Keratinocyte (primary cell): ENCODE results near the gene SAMD11. TPM values are rescaled to one million over a fixed set of nuclear protein-coding genes. Genes with fewer than 3 reads are reported as not detected.

Experiments used
- DNase-seq: peaks from one replicate; pipeline ENCODE4 v3.0.0-alpha.2; 2011; ENCODE audit warnings: low read depth, missing footprints, low spot score
- FAIRE-seq: peaks from 2 replicates; lab custom pipeline; 2011; peaks lifted over from hg19 to GRCh38; lab: Jason Lieb, UNC
- H2AFZ ChIP-seq: 2 replicates; pipeline ENCODE4 v1.6.0; 2012; ENCODE audit warnings: low read length, control low read depth, inconsistent platforms; ENCODE audit not compliant: control insufficient read depth
- H3K27ac ChIP-seq: 2 replicates; pipeline ENCODE4 v1.5.1; 2011; ENCODE audit warnings: low read length; ENCODE audit not compliant: control insufficient read depth, insufficient read depth
- H3K27me3 ChIP-seq: 3 replicates; pipeline ENCODE4 v1.6.0; 2011; ENCODE audit warnings: low read length; ENCODE audit not compliant: control insufficient read depth, insufficient read depth; ENCODE audit errors: extremely low read depth
- H3K36me3 ChIP-seq, 2 experiments: 2 replicates in 1 of 2; 3 replicates in 1 of 2; pipeline ENCODE4 v1.5.1; 2011; ENCODE audit warnings: low read length in 2 of 2, mild to moderate bottlenecking in 1 of 2; ENCODE audit not compliant: control insufficient read depth in 2 of 2, insufficient read depth in 2 of 2; ENCODE audit errors: extremely low read depth in 1 of 2
- H3K4me1 ChIP-seq: 3 replicates; pipeline ENCODE4 v1.5.1; 2011; ENCODE audit warnings: low read length; ENCODE audit not compliant: control insufficient read depth, insufficient read depth; ENCODE audit errors: extremely low read depth
- H3K4me2 ChIP-seq: 3 replicates; pipeline ENCODE4 v1.6.0; 2011; ENCODE audit warnings: low read depth, low read length; ENCODE audit not compliant: control insufficient read depth, insufficient read depth; ENCODE audit errors: extremely low read depth
- H3K4me3 ChIP-seq, 3 experiments: fragments of 200-600 bp in 1 of 3; sonication (generic) in 1 of 3; 2 replicates in 2 of 3; 3 replicates in 1 of 3; pipeline ENCODE4 v1.5.1; 2011 to 2016; ENCODE audit warnings: low read length in 3 of 3, mild to moderate bottlenecking in 3 of 3, control low read depth in 2 of 3, inconsistent platforms in 1 of 3, low read depth in 1 of 3, mixed read lengths in 1 of 3, mixed run types in 1 of 3, moderate library complexity in 1 of 3; ENCODE audit not compliant: control insufficient read depth in 2 of 3, insufficient read depth in 2 of 3; ENCODE audit errors: extremely low read depth in 1 of 3
- H3K79me2 ChIP-seq: 2 replicates; pipeline ENCODE4 v1.6.0; 2012; ENCODE audit warnings: low read length; ENCODE audit not compliant: control insufficient read depth, insufficient read depth
- H3K9ac ChIP-seq: 3 replicates; pipeline ENCODE4 v1.6.0; 2011; ENCODE audit warnings: low read length; ENCODE audit not compliant: control insufficient read depth, insufficient read depth; ENCODE audit errors: extremely low read depth
- H3K9me1 ChIP-seq: 3 replicates; pipeline ENCODE4 v1.6.0; 2011; ENCODE audit warnings: low read length; ENCODE audit not compliant: control insufficient read depth, insufficient read depth; ENCODE audit errors: extremely low read depth
- H3K9me3 ChIP-seq: 2 replicates; pipeline ENCODE4 v1.5.1; 2012; ENCODE audit warnings: low read depth, low read length; ENCODE audit not compliant: control insufficient read depth
- H4K20me1 ChIP-seq: 3 replicates; pipeline ENCODE4 v1.6.0; 2011; ENCODE audit warnings: low read length; ENCODE audit not compliant: control insufficient read depth, insufficient read depth; ENCODE audit errors: extremely low read depth
- EZH2 ChIP-seq: IDR thresholded peaks from one replicate; pipeline ENCODE4 v1.6.1; 2012; ENCODE audit warnings: inconsistent platforms, mild to moderate bottlenecking, low read length, moderate library complexity
- dilution Hi-C: fragments of 300-500 bp; cut with MboI; formaldehyde crosslinking; loops from one replicate; pipeline ENCODE4 v1.7.0; 2020; ENCODE audit warnings: low sequenced_read_pairs; ENCODE audit not compliant: extremely low pct_ligation_motif_present
- polyA plus RNA-seq, 5 experiments: library from polyadenylated mRNA; depleted of rRNA in 3 of 5; stranded (reverse) in 3 of 5; stranded (forward) in 1 of 5; unstranded in 1 of 5; fragments of >200 nt; gene quantifications; 1 replicate in 1 of 5; 2 replicates in 3 of 5; 3 replicates in 1 of 5; pipeline versions ENCODE4 v1.2.1 to v1.2.3, GENCODE V29; 2011 to 2012; ENCODE audit warnings: missing spikeins in 2 of 5, low read depth in 1 of 5, low replicate concordance in 1 of 5
- TF ChIP-seq, protein P1 (sequence below), 3 experiments: IDR thresholded peaks in 1 of 3; conservative IDR thresholded peaks in 1 of 3; optimal IDR thresholded peaks in 1 of 3; 2 replicates in 2 of 3; 3 replicates in 1 of 3; pipeline versions ENCODE3 to v1.5.1; 2011; ENCODE audit warnings: low read length in 3 of 3, mild to moderate bottlenecking in 3 of 3, moderate library complexity in 2 of 3, control low read depth in 1 of 3, inconsistent platforms in 1 of 3; ENCODE audit not compliant: insufficient read depth in 2 of 3; ENCODE audit errors: extremely low read depth in 1 of 3

The SAMD11 gene
- polyA plus RNA-seq, 1 donor (not counting 4 experiments of a cell fraction or from before 2014, with no cell fraction given) = not detected

DNA sequence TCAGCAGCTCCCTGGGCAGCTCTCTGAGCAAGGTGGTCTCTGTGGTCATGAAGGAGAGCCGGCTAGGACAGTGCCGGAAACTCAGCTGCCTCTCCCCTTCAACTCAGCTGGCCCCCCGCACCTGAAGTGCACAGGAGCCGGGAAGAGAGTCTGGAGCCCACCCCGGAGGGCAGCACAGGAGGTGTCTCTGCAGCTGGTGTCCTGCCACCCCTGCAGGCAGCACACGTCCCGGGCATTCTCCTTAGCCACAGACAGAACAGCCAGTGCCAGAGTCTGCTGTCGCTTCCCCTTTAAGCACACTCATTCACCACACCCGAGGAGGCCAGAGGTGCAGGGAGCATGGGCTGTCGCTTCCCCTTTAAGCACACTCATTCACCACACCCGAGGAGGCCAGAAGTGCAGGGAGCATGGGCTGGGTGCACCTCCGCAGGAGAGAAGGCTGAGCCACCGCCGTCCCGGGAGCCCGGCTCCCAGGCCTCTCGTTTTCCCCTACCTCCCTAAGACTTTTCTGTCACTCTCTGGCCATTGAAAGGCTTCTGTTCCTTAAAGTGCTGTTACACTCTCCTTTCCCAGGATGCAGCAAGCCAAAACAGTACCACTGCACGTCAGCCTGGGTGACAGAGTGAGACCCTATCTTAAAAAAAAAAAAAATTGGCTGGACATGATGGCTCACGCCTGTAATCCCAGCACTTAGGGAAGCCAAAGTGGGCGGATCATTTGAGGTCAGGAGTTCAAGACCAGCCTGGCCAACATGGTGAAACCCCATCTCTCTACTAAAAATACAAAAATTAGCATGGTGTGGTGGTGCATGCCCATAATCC lies 16.9 kb upstream of the SAMD11 start:
- H3K79me2 ChIP-seq = no peaks in the 10 kb centered on the region
- DNase-seq = no peak
- H3K4me3 ChIP-seq = no peak overlapping the region
- H3K4me2 ChIP-seq = peak overlapping the region; percentile 31
- dilution Hi-C loops = no loop called here
- H3K27ac ChIP-seq = no peak overlapping the region
- H3K27me3 ChIP-seq = peaks cover 23% of the 10 kb centered on the region
- H2AFZ ChIP-seq = peak overlapping the region; percentile 13
- no peaks in the 10 kb centered on the region for H3K9me3 ChIP-seq
- H3K9ac ChIP-seq = peak overlapping the region; percentile 13
- TF ChIP-seq, protein P1, sequence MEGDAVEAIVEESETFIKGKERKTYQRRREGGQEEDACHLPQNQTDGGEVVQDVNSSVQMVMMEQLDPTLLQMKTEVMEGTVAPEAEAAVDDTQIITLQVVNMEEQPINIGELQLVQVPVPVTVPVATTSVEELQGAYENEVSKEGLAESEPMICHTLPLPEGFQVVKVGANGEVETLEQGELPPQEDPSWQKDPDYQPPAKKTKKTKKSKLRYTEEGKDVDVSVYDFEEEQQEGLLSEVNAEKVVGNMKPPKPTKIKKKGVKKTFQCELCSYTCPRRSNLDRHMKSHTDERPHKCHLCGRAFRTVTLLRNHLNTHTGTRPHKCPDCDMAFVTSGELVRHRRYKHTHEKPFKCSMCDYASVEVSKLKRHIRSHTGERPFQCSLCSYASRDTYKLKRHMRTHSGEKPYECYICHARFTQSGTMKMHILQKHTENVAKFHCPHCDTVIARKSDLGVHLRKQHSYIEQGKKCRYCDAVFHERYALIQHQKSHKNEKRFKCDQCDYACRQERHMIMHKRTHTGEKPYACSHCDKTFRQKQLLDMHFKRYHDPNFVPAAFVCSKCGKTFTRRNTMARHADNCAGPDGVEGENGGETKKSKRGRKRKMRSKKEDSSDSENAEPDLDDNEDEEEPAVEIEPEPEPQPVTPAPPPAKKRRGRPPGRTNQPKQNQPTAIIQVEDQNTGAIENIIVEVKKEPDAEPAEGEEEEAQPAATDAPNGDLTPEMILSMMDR (optimal IDR thresholded peaks at IDR 0.05 in 1 of 3, IDR thresholded peaks at IDR 0.05 in 1 of 3, conservative IDR thresholded peaks at IDR 0.05 in 1 of 3; ENCODE audit: extremely low read depth in 1 of 3, insufficient read depth in 2 of 3, low read length in 3 of 3) = no peak
- no peak for TF ChIP-seq EZH2
- peak; percentile 93 for FAIRE-seq
- no peaks in the 10 kb centered on the region for H4K20me1 ChIP-seq
- H3K9me1 ChIP-seq = no peaks in the 10 kb centered on the region
- no peaks in the 10 kb centered on the region for H3K36me3 ChIP-seq
- peaks cover 11% of the 10 kb centered on the region for H3K4me1 ChIP-seq

GRCh38 chr1:907611-908451 lies 15.9 kb upstream of the SAMD11 start:
- Histone ChIP-seq H3K9ac (no peak overlapping the region), H3K4me2 (no peak overlapping the region), H3K4me3 (no peak overlapping the region), H3K27me3 (peaks cover 33% of the 10 kb centered on the region), H3K36me3 (no peaks in the 10 kb centered on the region), H3K4me1 (peaks cover 11% of the 10 kb centered on the region), H3K9me1 (no peaks in the 10 kb centered on the region), H3K9me3 (no peaks in the 10 kb centered on the region), H3K79me2 (no peaks in the 10 kb centered on the region), H4K20me1 (peaks cover 4% of the 10 kb centered on the region), H3K27ac (no peak overlapping the region), H2AFZ (no peak overlapping the region)
- no peak for FAIRE-seq
- no peak for TF ChIP-seq EZH2
- TF ChIP-seq, protein P1 (optimal IDR thresholded peaks at IDR 0.05 in 1 of 3, IDR thresholded peaks at IDR 0.05 in 1 of 3, conservative IDR thresholded peaks at IDR 0.05 in 1 of 3; ENCODE audit: extremely low read depth in 1 of 3, insufficient read depth in 2 of 3, low read length in 3 of 3) = no peak
- dilution Hi-C loops = no loop called here
- no peak for DNase-seq
